ENCODE measurements around the gene NR2C2.

NR2C2 gene

GRCh38 chr3:15052335-15053242, 105.2 kb downstream of the NR2C2 start:
- H3K27me3 ChIP-seq (ENCODE audit: insufficient read depth, low read length, poor library complexity), result no peaks in the 10 kb centered on the region
- H3K4me3 ChIP-seq (ENCODE audit: low read depth in 1 of 2, low read length in 2 of 2), result no peak overlapping the region
- ATAC-seq (ENCODE audit: insufficient read depth, low read depth) (no peak), DNase-seq (no peak)
- peaks cover 47% of the 10 kb centered on the region; the same call in 1 of the 2 replicates for H4K20me1 ChIP-seq (ENCODE audit: insufficient read depth, low read length)
- TF ChIP-seq CTCF (IDR thresholded peaks at IDR 0.05; ENCODE audit: borderline replicate concordance, extremely low read depth, low read length, poor library complexity, severe bottlenecking), result peak; percentile 1
- no peak for TF ChIP-seq EZH2 (IDR thresholded peaks at IDR 0.05; ENCODE audit: borderline replicate concordance, low read depth, low read length, severe bottlenecking)
- H2AFZ ChIP-seq (ENCODE audit: low read depth, low read length), result no peak overlapping the region
- H3K79me2 ChIP-seq (ENCODE audit: insufficient read depth, low read length), result peaks cover 83% of the 10 kb centered on the region
- H3K4me2 ChIP-seq (ENCODE audit: insufficient read depth, low read length), result no peak overlapping the region
- no peaks in the 10 kb centered on the region; the same call in 1 of the 2 replicates for H3K4me1 ChIP-seq (ENCODE audit: insufficient read depth, low read length)
- no peaks in the 10 kb centered on the region for H3K9me3 ChIP-seq (ENCODE audit: insufficient read depth, low read length, severe bottlenecking)
- no peak overlapping the region for H3K27ac ChIP-seq (ENCODE audit: low read length)
- peaks cover 82% of the 10 kb centered on the region for H3K36me3 ChIP-seq (ENCODE audit: insufficient read depth, low read length)
- no peak overlapping the region for H3K9ac ChIP-seq (ENCODE audit: low read depth, low read length)

- peaks cover 81% of the 10 kb centered on the region for H3K36me3 ChIP-seq (ENCODE audit: insufficient read depth, low read length)
- H4K20me1 ChIP-seq (ENCODE audit: insufficient read depth, low read length), result peaks cover 49% of the 10 kb centered on the region; the same call in 1 of the 2 replicates
- no peak overlapping the region for H2AFZ ChIP-seq (ENCODE audit: low read depth, low read length)
- ATAC-seq (ENCODE audit: insufficient read depth, low read depth) (no peak), DNase-seq (no peak)
- TF ChIP-seq EZH2 (IDR thresholded peaks at IDR 0.05; ENCODE audit: borderline replicate concordance, low read depth, low read length, severe bottlenecking) (no peak), CTCF (IDR thresholded peaks at IDR 0.05; ENCODE audit: borderline replicate concordance, extremely low read depth, low read length, poor library complexity, severe bottlenecking) (no peak)
- H3K27me3 ChIP-seq (ENCODE audit: insufficient read depth, low read length, poor library complexity), result no peaks in the 10 kb centered on the region
- H3K9ac ChIP-seq (ENCODE audit: low read depth, low read length), result no peak overlapping the region
- no peaks in the 10 kb centered on the region for H3K9me3 ChIP-seq (ENCODE audit: insufficient read depth, low read length, severe bottlenecking)
- H3K4me3 ChIP-seq (ENCODE audit: low read depth in 1 of 2, low read length in 2 of 2), result no peak overlapping the region
- H3K27ac ChIP-seq (ENCODE audit: low read length), result no peak overlapping the region
- no peaks in the 10 kb centered on the region; the same call in 1 of the 2 replicates for H3K4me1 ChIP-seq (ENCODE audit: insufficient read depth, low read length)
- H3K79me2 ChIP-seq (ENCODE audit: insufficient read depth, low read length), result peaks cover 90% of the 10 kb centered on the region
- no peak overlapping the region for H3K4me2 ChIP-seq (ENCODE audit: insufficient read depth, low read length)
Measured at GRCh38 chr3:15053541-15053940, 106.2 kb downstream of the NR2C2 start.

GRCh38 chr3:15055019-15055557, 107.7 kb downstream of the NR2C2 start:
- DNase-seq, result no peak
- H3K36me3 ChIP-seq (ENCODE audit: insufficient read depth, low read length), result peaks cover 77% of the 10 kb centered on the region
- peaks cover 45% of the 10 kb centered on the region; the same call in 1 of the 2 replicates for H4K20me1 ChIP-seq (ENCODE audit: insufficient read depth, low read length)
- no peaks in the 10 kb centered on the region for H3K27me3 ChIP-seq (ENCODE audit: insufficient read depth, low read length, poor library complexity)
- H3K79me2 ChIP-seq (ENCODE audit: insufficient read depth, low read length), result peaks cover 94% of the 10 kb centered on the region
- no peak overlapping the region for H3K27ac ChIP-seq (ENCODE audit: low read length)
- H3K9ac ChIP-seq (ENCODE audit: low read depth, low read length), result no peak overlapping the region
- no peak overlapping the region for H3K4me3 ChIP-seq (ENCODE audit: low read depth in 1 of 2, low read length in 2 of 2)
- H2AFZ ChIP-seq (ENCODE audit: low read depth, low read length), result no peak overlapping the region
- H3K4me2 ChIP-seq (ENCODE audit: insufficient read depth, low read length), result no peak overlapping the region
- TF ChIP-seq EZH2 (IDR thresholded peaks at IDR 0.05; ENCODE audit: borderline replicate concordance, low read depth, low read length, severe bottlenecking) (no peak), CTCF (IDR thresholded peaks at IDR 0.05; ENCODE audit: borderline replicate concordance, extremely low read depth, low read length, poor library complexity, severe bottlenecking) (no peak)
- H3K4me1 ChIP-seq (ENCODE audit: insufficient read depth, low read length), result no peaks in the 10 kb centered on the region; the same call in 1 of the 2 replicates
- ATAC-seq (ENCODE audit: insufficient read depth, low read depth), result no peak
- no peaks in the 10 kb centered on the region for H3K9me3 ChIP-seq (ENCODE audit: insufficient read depth, low read length, severe bottlenecking)
